ENCODE data around the gene MRPS11.
"Not testable (repeated sequence)": the region's sequence is repeated elsewhere in the genome, so short reads cannot be mapped to it uniquely, and the experiment has no call there.

Gene MRPS11

DNA sequence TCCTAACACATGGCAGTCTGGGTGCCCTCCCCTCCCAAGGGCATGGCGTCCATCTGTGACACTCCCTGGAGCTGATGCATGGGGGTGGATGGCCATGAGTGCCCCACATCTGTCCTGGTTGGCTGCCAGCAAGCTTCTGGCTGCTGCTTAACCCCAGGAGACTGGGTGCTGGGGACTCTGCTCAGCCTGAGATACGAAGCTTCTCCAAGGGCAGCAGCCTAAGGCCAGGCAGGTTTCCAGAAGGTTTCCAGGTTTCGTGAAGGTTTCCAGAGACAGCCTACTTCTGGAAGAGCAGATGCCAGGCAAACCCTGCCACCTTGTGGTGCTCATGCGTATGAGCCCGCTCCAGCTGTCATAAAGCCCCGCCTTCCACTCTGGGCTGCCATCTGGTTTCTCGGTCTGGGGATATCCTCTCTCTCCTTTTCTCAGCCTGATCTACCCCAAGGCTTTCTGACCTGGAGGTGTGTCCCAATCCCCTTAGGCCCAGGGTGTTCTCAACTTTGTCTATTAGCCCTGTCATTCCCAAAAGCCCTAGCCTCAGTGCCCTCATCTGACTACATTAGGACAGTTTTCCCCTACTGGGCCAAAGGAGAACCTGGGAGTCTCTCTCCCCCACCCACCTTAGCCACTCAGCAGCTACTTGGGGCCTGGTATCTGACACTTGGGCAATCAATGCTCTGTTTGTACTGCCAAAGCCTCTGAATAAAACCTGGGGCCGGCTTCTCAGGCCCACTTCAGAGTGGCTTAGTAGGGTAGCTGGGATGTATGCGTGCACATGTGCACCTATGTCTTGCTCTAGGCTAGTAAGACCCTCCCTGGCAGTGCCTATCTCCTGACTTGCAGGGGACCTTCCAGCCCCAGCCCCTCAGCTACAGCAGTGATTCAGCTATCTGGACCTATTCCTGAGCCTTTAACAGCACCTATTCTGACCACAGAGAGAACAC is 12.4 kb upstream of the MRPS11 start:
- peak; percentile 28 for DNase-seq (ENCODE audit: low spot score)

DNA sequence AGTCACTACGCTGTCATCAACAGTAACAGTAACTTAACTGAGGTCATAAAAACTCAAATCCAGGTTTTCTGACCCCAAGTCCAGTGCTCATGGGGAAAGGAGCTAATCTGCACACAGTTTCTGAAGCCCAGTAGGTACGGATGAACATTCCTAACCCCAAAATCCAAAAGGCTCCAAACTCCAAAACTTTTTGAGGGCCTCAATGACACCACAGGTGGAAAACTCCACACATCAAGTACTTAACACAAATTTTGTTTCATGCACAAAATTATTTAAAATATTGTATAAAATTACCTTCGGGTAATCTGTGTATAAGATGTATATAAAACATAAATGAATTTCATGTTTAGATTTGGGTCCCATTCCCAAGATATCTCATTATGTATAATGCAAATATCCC is 10.8 kb upstream of the MRPS11 start:
- DNase-seq (ENCODE audit: low spot score): no peak

DNA sequence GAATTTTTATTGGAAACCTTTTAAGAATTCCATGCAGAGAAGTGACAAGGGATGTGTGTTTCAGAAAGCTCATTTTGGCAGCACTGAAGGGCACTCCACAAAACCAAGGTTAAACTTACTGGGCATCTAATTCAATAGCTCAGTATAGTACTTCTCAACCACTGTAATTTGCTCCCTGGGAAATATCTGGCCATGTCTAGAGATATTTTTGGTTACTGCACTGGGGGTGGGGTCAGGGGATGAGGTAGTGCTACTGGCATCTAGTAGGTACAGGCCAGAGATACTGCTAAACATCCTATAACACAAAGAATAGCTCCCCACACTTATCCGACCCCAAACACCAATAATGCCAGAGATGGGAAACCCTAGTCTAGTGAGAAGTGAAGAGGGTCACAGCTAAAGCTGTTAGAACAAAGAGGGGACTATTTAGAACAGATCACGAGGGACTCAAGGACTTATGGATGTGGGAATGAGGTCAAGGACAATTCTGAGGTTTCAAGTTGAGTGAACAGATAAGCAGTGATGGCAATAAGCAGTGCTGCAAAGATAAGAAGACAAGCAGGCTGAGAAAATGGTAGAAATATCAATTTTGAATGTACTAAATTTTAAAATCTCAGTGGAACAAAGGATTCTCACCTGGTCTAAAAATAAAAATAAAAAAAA is 3.5 kb upstream of the MRPS11 start:
- DNase-seq (ENCODE audit: low spot score): no peak

DNA sequence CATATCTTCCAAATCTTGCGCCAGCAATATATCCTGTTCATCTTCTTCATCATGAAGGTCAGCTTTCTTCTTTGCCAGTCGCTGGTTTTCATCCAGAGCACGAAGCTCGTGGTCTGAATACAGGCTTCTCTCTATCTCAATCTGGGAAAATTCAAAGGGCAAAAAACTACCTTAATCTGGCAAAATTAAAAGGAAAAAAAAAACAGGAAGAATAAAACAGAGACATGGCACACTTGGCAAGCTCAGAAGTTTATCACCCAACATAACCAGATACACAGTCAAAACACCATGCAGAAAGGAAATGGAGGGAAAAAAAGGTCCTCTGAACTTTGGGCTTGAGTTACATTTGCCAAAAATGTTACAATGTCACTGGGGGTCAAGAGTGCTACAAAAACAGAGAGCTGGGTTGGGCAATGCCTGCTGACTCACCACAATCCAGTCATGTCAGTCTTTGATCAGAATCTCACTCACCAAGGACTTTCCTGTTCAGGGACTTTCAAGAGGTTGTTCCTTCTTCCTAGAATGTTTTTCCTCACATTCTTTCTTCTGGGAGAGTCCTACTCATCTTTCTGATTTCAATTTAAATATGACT is 1.8 kb upstream of the MRPS11 start:
- DNase-seq (ENCODE audit: low spot score): no peak

DNA sequence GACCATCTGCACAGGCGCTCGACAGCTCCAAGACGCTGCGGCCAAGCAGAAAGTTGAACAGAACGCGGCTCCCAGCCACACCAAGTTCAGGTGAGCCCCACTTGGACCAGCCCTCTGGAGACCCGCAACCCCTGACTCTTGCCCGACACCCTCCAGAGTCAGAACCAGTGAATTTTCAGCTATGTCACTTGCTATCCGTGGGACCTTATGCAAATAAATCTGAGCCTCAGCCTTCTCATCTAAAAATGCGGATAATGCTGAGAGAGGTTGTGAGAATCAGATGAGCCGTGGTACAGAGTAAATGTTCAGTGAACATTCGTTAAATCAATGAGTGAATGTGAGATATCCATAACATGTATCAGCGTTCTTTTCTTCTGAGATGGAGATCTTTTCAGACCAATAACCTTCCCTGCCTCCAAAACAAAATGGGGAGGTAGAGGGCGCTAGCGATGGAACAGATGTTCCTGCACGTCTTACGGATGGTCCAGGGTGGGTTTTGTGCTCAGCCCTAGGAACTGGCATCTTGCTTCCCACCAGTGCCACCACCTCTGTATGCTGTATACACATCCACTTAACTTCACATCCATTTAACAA is 524 bp downstream of the MRPS11 start:
- no peak for DNase-seq (ENCODE audit: low spot score)

DNA sequence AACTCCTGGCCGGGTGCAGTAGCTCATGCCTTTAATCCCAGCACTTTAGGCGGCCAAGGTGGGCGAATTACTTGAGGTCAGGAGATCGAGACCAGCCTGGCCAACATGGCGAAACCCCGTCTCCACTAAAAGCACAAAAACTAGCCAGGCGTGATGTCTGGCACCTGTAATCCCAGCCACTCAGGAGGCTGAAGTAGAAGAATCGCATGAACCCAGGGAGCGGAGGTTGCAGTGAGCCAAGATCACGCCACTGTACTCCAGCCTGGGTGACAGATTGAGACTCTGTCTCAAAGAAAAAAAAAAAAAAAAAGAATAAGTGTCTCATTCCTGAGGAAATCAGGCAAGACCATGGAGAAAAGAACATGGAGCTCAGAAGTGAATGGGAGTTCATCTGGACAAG is 1.2 kb downstream of the MRPS11 start:
- not testable (repeated sequence) for DNase-seq (ENCODE audit: low spot score)

DNA sequence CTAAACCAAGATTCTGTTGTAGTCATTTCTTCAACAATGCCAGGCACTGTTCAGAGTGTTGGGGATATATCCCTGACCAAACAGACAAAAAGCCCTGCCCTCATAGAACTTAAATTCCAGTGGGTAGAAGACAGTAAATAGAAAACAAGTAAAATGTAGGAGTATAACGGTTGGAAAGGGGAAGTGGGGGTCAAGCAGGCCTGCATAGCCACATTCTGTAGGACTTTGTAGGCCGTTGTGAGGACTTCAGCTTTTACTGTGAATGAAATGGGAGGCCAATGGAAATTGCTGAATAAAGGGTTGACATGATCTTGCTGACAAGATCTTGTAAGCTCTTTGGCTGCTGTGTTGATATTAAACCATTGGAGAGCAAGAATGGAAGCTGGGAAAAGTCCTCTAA is 1.8 kb downstream of the MRPS11 start:
- DNase-seq (ENCODE audit: low spot score): no peak

DNA sequence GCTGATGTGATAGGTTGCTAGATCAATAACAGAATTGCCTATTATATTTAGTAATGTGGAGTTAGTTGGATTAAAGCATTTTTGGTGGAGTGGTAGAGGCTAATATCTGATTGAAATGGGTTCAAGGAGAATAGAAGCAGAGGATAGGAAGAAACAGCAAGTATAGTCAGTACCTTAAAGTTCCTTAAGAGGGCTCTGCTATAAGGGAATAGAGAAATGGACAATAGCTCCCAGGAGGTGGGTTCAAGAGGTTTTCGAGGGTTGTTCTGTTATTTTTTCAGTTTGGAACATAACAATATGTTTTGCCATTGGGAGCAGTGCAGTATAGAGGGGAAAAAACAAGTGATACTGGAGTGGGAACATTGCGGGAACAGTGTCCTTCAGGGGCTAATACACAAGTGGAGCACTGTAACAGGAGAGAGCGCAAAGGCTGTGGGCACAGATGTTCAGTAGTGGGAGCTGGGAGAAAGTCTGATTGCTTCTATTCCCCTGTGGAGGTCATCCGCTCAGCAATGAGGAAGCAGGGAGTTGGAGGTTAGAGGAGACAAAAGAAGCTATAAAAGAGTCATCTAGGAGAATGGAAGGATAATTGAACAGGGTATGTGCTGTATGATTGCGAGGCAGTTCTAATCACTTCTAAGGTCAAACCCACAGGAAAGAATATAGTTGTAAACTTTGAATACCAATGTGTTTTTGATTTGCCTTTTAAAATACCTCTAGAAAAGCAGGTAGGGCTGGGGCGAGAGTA is 3.3 kb downstream of the MRPS11 start:
- no peak for DNase-seq (ENCODE audit: low spot score)

DNA sequence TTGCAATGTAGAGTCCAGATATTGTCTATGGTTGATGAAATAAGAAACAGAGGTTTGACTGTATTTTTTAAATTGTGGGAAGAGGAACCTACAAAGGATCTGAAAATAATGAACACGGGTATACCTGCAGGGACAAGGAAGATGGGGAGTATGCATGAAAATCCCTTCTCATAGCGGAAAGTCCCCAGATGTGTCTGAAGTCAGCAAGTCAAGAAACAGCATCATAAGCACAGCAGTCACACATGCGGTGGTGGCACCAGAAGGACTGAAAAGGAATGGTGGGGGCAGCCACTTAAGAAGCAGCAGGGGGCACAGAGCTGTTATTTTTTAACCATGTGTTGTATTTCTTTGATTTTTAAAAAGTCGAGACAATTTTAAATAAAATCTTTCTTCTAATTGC is 4.7 kb downstream of the MRPS11 start:
- no peak for DNase-seq (ENCODE audit: low spot score)

DNA sequence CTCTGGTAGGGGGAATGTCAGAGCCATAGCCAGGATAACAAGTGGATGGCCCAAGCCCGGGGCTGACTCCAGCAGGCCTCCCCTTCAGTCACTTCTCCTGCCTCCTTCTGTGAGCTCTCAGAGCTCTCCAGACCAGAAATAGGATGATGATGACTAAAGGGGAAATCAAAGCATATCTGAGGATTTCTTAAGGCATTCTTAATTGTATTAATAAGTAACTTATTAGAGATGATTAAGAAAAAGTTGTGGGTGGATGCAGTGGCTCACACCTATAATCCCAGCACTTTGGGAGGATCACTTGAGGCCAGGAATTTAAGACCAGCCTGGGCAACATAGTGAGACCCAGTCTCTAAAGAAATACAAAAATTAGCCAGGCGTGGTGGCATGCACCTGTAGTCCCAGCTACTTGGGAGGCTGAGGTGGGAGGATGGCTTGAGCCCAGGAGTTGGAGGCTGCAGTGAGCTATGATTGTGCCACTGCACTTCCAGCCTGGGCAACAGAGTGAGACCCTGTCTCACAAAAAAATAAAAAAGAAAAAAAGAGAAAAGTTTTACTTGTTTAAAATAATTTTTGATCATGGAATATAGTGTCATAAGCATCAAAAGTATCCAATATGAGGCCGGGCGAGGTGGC is 6.3 kb downstream of the MRPS11 start:
- not testable (repeated sequence) for DNase-seq (ENCODE audit: low spot score)

DNA sequence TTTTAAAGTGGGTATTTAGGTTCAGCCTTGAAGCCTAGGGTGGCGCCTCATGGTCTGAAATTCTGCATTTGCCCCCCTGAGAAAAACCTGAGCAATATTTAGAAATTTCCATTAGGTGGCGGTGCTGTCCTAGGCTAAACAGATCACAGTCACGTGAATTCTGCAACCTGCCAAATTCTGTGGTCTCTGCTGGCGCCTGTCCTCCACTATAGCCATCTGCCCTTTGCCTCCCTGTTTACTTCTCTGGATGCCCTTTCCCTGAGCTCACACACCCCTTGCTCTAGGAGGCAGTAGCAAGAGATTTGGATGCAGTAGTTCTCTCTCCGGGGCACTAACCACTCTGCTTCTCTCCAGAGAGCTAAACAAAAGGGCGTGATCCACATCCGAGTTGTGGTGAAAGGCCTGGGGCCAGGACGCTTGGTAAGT is 9.1 kb downstream of the MRPS11 start:
- DNase-seq (ENCODE audit: low spot score): no peak

DNA sequence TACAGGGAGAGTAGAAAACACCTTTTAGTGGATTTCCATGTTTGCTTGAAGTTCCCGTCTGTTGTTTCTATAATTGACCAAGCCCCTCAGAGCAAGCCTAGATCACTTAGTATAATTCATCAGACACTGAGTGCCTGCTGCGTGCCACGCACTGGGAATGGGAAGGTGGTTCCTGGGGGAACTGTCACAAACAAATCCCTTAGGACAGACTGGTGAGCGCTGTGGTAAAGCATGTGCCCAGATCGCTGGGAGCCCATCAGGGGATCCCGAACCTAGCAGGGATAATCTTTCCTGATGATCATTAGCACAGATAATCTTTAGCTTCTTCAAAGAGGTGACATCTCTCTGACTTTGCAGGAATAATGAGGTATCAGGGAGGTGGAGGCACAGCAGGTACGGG is 9.6 kb downstream of the MRPS11 start:
- no peak for DNase-seq (ENCODE audit: low spot score)

DNA sequence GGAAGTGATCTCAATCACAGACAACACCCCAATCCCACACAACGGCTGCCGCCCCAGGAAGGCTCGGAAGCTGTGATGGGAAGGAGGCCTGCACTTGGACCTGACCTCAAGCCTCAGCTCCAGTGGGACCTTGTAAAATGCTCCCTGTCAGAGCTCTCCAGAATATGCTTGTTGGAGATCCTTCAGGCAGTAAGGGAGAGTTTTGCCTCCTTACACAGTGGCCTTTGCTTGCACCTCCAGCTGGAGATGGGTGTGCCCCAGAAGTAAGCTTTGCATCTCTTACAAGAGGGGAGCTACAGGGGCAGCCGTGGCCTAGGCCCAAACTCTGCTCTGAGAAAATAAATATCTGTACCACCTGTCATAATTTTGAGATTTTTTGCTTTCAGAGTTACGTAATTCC is 10.4 kb downstream of the MRPS11 start:
- DNase-seq (ENCODE audit: low spot score): no peak

DNA sequence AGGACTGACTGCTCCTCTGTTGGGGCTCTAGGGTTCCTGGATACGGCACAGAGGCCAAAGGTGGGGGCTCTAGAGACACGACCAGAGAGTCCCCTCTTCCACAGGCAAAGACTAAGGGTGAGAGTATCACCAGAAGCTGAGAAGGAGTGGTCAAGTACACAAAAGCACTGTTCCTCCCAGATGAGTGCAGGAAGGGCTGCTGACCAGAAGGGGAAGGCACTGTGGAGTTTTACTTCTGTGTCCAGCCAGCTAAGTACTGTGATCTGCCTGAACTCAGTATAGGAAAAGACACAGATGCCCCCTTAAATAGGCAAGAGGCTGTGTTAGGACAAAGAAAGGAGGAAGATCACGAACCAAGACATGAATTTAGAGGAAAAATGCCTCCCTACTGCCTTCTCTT is 11.7 kb downstream of the MRPS11 start:
- DNase-seq (ENCODE audit: low spot score): no peak

DNA sequence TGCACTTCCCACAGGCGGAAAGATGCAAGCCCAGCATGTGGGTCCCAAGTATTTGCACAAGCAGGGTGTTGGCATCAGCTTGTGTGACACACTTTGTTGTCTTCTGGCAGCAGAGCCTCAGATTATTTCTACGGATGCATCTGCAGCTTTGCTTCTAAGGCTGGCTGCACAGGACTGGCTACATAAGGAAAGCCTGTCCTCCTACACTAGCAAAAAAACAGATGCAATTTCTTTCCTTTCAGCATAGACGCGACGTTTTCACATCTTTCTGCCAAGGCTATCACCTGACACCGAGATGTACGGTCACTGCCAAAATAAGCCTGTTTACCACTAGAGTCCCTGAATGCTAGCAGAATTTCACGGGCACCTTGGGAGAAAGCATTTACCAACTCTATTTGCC is 13.5 kb downstream of the MRPS11 start:
- DNase-seq (ENCODE audit: low spot score): no peak

DNA sequence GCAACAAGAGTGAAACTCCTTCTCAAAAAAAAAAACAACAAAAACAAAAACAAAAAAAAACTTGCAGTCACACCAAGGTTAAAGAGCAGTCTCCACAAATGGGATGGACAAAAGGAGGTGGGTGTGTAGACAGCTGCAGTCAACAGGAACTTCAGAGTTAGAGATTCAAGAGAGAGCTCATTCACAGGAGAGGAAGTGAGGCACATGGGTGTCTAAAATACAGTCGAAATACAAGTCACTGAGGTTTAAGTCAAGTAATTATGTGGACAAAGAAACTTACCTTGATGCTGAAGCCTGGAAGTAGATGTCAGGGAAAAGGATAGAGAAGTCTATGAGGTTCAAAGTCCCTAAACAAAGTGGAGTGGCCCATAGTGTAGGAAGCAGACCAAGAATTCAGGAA is 14.8 kb downstream of the MRPS11 start:
- DNase-seq (ENCODE audit: low spot score): no peak

DNA sequence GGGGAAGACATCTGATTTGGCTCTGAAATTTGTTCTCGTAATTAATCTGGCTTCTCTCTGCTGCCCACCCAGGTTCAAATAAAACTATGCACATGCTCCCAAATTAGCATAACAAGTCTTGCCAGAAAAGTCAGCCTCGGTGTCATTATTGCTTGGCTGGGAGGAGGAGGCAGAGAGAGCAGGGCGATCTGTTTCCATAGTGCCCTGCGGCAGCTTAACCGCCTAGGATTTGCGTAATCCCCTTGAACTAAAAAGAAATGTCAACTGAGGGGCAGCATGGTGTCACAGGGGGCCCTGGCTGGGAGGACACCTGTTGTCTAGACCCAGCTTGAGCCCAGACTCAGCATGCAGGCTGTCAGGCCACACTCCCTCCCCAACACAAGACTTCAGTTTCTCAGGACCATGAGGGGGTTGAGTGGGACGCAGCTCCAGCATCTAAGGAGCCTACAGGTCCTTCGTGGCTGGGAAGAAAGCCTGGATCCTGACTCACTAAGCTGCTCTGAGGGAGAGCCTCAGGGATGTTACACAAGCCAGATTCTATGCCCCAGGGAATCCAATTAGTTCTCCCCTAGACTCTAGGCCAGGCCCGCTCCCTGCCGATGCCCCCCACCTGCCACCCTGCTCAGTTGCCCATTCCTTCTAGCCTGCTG is 17.3 kb downstream of the MRPS11 start:
- DNase-seq (ENCODE audit: low spot score): no peak

DNA sequence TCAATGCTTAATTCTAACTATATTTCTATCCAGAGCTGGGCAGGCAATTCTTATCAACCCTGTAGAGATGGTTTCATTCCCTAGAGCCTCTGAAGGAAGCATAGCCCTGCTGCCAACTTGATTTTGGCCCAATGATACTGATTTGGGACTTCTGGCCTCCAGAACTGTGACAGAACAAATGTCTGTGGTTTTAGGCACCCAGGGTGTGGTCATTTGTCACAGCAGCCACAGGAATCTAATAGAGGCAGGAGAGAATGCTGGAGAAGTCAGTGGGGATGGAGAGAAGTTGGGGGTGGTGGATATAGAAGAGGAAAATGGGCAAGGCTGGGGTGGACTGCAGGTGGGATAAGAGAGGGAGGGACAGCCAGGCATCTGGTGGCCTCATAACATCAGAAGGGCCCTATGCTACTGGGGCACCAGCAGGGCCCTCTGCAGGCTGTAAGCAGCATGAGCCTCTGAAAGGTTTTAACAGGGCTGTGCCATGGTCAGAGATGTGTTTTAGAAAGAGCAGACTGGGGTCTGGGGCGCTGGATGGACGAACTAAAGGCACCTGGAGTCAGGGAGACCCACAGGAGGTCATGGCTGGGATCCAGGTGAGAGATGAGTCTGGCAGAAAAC is 19.8 kb downstream of the MRPS11 start:
- DNase-seq (ENCODE audit: low spot score): no peak

DNA sequence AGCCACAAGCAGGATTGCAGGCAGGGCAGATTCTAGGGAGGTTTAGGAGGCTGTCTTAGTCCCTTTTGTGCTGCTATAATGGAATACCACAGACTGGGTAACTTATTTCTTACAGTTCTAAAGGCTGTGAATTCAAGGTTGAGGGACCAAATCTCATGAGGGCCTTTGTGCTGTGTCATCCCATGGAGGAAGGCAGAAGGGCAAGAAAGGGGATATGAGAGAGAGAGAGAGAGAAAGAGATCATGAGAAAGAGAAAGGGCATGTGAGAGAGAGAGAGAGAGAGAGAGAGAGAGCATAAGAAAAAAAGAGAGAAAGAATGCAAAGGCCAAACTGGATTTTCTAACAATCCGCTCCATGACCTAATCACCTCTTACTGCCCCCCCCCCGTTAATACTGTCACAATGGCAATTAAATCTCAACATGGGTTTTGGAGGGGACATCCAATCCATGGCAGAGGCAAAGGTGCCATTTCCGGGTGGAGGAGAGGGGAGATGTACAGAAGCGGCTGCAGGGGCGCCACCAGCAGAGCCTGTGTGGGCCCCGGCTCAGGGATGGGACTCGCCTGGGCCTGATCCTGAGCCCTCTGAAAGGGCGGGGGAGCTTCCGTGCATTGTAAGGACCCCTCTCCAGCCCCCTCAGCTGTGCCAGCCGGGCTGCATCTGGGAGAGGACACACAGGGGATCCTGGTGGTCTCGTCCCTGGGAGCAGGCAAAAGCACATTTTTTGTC is 20.5 kb downstream of the MRPS11 start:
- no peak for DNase-seq (ENCODE audit: low spot score)

DNA sequence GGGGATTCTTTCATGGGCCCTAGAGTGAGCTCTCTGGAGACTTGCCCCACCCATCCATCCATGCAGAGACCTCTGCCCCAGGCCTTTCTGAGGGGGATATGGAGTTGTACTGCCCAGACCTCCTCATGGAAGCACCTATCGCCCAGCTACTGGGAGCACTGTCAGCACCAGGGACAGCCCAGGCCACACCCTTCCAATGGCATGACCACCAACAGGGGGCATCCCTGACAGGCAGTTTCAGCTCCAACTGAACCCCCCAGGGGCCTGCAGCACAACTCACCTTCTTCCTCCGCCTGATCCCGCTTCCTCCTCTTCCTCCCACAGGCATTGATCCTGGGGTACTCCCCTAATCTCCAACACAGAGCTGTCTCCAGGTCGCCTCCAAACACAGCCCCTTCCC is 21.8 kb downstream of the MRPS11 start:
- DNase-seq (ENCODE audit: low spot score): no peak
